ENCODE measurements around the gene WNT2B. TPM values are rescaled to one million over a fixed set of nuclear protein-coding genes. Genes with fewer than 3 reads are reported as not detected.
A peak's percentile ranks its signal among the peaks of the same experiment; 100 is the strongest.

Gene WNT2B
- total and polyA plus RNA-seq, 9 of the 15 experiments (the other 6 are each of a cell fraction or from before 2014, with no cell fraction given): 0.02 to 0.06 (median 0.04) TPM; not detected in 3

DNA sequence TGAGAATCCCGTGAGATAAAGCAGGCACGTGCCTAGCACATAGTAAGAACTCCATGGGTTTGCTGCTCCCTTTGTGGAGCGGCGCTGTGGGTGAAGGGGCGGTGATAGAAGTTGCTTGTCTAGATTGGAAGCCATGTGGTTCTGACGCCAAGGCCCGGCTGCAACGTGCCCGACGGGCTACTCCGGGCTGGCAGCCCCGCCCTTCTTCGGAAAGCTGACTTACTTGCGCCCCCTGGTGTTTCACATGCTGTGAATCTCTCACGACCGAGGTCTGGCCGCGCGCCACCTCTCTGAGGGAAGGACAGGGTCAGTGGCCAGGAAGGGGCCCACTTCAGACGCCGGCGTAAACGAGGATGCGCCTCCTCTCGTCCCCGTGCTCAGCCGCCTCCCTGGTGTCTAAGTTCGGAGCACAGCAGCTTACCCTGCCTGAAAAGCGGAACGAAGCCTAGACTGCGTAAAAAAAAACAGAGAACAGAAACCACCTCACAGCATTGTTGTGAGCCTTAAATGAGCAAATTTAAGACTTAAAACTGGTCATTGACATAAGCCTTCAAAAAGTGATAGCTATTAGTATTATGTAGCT, 42.6 kb upstream of the WNT2B start (continued):
- TF ChIP-seq MBD1 (CRISPR knock-in tag; IDR thresholded peaks at IDR 0.05) (peak; percentile 56; the same call in 1 of the 2 replicates), MXI1 (IDR thresholded peaks at IDR 0.05; ENCODE audit: low read depth, low read length) (peak; percentile 76; the same call in 1 of the 2 replicates), CSDE1 (IDR thresholded peaks at IDR 0.05) (no peak), ETV5 (CRISPR knock-in tag; IDR thresholded peaks at IDR 0.05; ENCODE audit: low read depth) (peak; percentile 69), ZNF551 (CRISPR knock-in tag; IDR thresholded peaks at IDR 0.05) (no peak), CBFA2T3 (IDR thresholded peaks at IDR 0.05) (no peak), MAFG (tag; conservative IDR thresholded peaks at IDR 0.05) (no peak), NR2C2 (CRISPR knock-in tag; IDR thresholded peaks at IDR 0.05) (no peak), NR2C2 (tag; IDR thresholded peaks at IDR 0.05) (no peak), NFE2 (IDR thresholded peaks at IDR 0.05; ENCODE audit: low read depth) (no peak), ELK3 (CRISPR knock-in tag; IDR thresholded peaks at IDR 0.05) (no peak), MYBL2 (IDR thresholded peaks at IDR 0.05; ENCODE audit: low read depth) (no peak), MYBL2 (CRISPR knock-in tag; IDR thresholded peaks at IDR 0.05; ENCODE audit: borderline replicate concordance) (no peak), RHOXF2B (CRISPR knock-in tag; conservative IDR thresholded peaks at IDR 0.05) (no peak), NR2C1 (IDR thresholded peaks at IDR 0.05) (no peak), NR2C1 (tag; IDR thresholded peaks at IDR 0.05) (no peak), YBX1 (IDR thresholded peaks at IDR 0.05) (no peak), GABPB2 (CRISPR knock-in tag; conservative IDR thresholded peaks at IDR 0.05) (peak; percentile 73; the same call in 1 of the 2 replicates), CHD2 (IDR thresholded peaks at IDR 0.05; ENCODE audit: low read depth, low read length) (no peak; the same call in 1 of the 2 replicates), HDAC1 (IDR thresholded peaks at IDR 0.05) (peak in 1 of 2 experiments; percentile 80; a peak in 2 of 4 replicates), ARHGAP35 (IDR thresholded peaks at IDR 0.05; ENCODE audit: partially characterized antibody) (no peak), ZKSCAN1 (IDR thresholded peaks at IDR 0.05; ENCODE audit: low read depth, low read length) (0 out of 2 replicates have a peak, but pooled peaks have one; percentile 29), ZEB2 (IDR thresholded peaks at IDR 0.05) (peak; percentile 63; the same call in 1 of the 2 replicates), PURB (CRISPR knock-in tag; IDR thresholded peaks at IDR 0.05; ENCODE audit: low read depth) (no peak), L3MBTL2 (IDR thresholded peaks at IDR 0.05) (peak; percentile 98)
- TF ChIP-seq, protein P1, sequence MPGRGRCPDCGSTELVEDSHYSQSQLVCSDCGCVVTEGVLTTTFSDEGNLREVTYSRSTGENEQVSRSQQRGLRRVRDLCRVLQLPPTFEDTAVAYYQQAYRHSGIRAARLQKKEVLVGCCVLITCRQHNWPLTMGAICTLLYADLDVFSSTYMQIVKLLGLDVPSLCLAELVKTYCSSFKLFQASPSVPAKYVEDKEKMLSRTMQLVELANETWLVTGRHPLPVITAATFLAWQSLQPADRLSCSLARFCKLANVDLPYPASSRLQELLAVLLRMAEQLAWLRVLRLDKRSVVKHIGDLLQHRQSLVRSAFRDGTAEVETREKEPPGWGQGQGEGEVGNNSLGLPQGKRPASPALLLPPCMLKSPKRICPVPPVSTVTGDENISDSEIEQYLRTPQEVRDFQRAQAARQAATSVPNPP (IDR thresholded peaks at IDR 0.05; ENCODE audit: borderline replicate concordance, insufficient read depth, insufficient read length): no peak
- TF ChIP-seq, protein P2, sequence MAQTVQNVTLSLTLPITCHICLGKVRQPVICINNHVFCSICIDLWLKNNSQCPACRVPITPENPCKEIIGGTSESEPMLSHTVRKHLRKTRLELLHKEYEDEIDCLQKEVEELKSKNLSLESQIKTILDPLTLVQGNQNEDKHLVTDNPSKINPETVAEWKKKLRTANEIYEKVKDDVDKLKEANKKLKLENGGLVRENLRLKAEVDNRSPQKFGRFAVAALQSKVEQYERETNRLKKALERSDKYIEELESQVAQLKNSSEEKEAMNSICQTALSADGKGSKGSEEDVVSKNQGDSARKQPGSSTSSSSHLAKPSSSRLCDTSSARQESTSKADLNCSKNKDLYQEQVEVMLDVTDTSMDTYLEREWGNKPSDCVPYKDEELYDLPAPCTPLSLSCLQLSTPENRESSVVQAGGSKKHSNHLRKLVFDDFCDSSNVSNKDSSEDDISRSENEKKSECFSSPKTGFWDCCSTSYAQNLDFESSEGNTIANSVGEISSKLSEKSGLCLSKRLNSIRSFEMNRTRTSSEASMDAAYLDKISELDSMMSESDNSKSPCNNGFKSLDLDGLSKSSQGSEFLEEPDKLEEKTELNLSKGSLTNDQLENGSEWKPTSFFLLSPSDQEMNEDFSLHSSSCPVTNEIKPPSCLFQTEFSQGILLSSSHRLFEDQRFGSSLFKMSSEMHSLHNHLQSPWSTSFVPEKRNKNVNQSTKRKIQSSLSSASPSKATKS (CRISPR knock-in tag; IDR thresholded peaks at IDR 0.05): no peak

Data from K562 (cell line).